HEK293 (cell line): ENCODE results near the gene MCRIP1.

Source experiments
- CTCF ChIP-seq: fragments of 450-650 bp; formaldehyde crosslinking; IDR thresholded peaks from 2 replicates; pipeline ENCODE4 v1.5.1; 2016; ENCODE audit warnings: missing biosample characterization, missing genetic modification characterization
- KLF10 ChIP-seq: fragments of 450-650 bp; IDR thresholded peaks from 2 replicates; pipeline ENCODE4 v1.5.1; 2018; ENCODE audit warnings: missing biosample characterization, mild to moderate bottlenecking, missing genetic modification characterization
- TCF7L2 ChIP-seq: IDR thresholded peaks from 2 replicates; pipeline ENCODE4 v1.6.1; 2011; ENCODE audit warnings: low read depth, mild to moderate bottlenecking, inconsistent platforms, low read length, moderate library complexity, borderline replicate concordance
- ZBTB44 ChIP-seq: fragments of 450-650 bp; IDR thresholded peaks from 2 replicates; pipeline ENCODE4 v1.5.1; 2018; ENCODE audit warnings: missing biosample characterization, mild to moderate bottlenecking, missing genetic modification characterization
- ZNF280C ChIP-seq: fragments of 450-650 bp; formaldehyde crosslinking; IDR thresholded peaks from 2 replicates; pipeline ENCODE4 v1.5.1; 2016; ENCODE audit warnings: missing biosample characterization, missing genetic modification characterization
- ZNF366 ChIP-seq: fragments of 450-650 bp; formaldehyde crosslinking; conservative IDR thresholded peaks from 2 replicates; pipeline ENCODE4 v1.5.1; 2016; ENCODE audit warnings: missing biosample characterization, missing genetic modification characterization
- ZNF423 ChIP-seq: fragments of 450-650 bp; formaldehyde crosslinking; IDR thresholded peaks from 2 replicates; pipeline ENCODE4 v1.5.1; 2016; ENCODE audit warnings: missing biosample characterization, missing genetic modification characterization
- ZNF514 ChIP-seq: fragments of 450-650 bp; formaldehyde crosslinking; IDR thresholded peaks from 2 replicates; pipeline ENCODE4 v1.5.1; 2016; ENCODE audit warnings: missing biosample characterization, missing genetic modification characterization
- ZNF529 ChIP-seq: fragments of 450-650 bp; formaldehyde crosslinking; IDR thresholded peaks from 2 replicates; pipeline ENCODE4 v1.5.1; 2017; ENCODE audit warnings: missing genetic modification characterization, missing biosample characterization; ENCODE audit not compliant: insufficient replicate concordance
- TF ChIP-seq, protein P1 (sequence below): fragments of 450-650 bp; formaldehyde crosslinking; IDR thresholded peaks from 2 replicates; pipeline ENCODE4 v1.5.1; 2017; ENCODE audit warnings: missing biosample characterization, missing genetic modification characterization

- TF ChIP-seq ZNF366 (tag by site-specific recombination): no peak
- TF ChIP-seq CTCF (tag by site-specific recombination): no peak
- no peak for TF ChIP-seq KLF10 (tag by site-specific recombination)
- no peak for TF ChIP-seq ZNF280C (tag by site-specific recombination)
- TF ChIP-seq, protein P1, sequence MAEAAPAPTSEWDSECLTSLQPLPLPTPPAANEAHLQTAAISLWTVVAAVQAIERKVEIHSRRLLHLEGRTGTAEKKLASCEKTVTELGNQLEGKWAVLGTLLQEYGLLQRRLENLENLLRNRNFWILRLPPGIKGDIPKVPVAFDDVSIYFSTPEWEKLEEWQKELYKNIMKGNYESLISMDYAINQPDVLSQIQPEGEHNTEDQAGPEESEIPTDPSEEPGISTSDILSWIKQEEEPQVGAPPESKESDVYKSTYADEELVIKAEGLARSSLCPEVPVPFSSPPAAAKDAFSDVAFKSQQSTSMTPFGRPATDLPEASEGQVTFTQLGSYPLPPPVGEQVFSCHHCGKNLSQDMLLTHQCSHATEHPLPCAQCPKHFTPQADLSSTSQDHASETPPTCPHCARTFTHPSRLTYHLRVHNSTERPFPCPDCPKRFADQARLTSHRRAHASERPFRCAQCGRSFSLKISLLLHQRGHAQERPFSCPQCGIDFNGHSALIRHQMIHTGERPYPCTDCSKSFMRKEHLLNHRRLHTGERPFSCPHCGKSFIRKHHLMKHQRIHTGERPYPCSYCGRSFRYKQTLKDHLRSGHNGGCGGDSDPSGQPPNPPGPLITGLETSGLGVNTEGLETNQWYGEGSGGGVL (tag by site-specific recombination): no peak
- TF ChIP-seq ZNF514 (tag by site-specific recombination): no peak
- no peak for TF ChIP-seq ZNF529 (tag by site-specific recombination)
- TF ChIP-seq ZBTB44 (tag by site-specific recombination): no peak
- TF ChIP-seq ZNF423 (tag by site-specific recombination): no peak
- TF ChIP-seq TCF7L2: no peak
Measured at GRCh38 chr17:81805707-81806460, 27.2 kb downstream of the MCRIP1 start.
